Measurements from ENCODE around the gene ATAD2B. TPM values are rescaled to one million over a fixed set of nuclear protein-coding genes. Genes with fewer than 3 reads are reported as not detected.
"Not testable (repeated sequence)": the region's sequence is repeated elsewhere in the genome, so short reads cannot be mapped to it uniquely, and the experiment has no call there.

Gene ATAD2B
- total RNA-seq: 10 to 100 TPM; 11.9 to 12.3 TPM

DNA sequence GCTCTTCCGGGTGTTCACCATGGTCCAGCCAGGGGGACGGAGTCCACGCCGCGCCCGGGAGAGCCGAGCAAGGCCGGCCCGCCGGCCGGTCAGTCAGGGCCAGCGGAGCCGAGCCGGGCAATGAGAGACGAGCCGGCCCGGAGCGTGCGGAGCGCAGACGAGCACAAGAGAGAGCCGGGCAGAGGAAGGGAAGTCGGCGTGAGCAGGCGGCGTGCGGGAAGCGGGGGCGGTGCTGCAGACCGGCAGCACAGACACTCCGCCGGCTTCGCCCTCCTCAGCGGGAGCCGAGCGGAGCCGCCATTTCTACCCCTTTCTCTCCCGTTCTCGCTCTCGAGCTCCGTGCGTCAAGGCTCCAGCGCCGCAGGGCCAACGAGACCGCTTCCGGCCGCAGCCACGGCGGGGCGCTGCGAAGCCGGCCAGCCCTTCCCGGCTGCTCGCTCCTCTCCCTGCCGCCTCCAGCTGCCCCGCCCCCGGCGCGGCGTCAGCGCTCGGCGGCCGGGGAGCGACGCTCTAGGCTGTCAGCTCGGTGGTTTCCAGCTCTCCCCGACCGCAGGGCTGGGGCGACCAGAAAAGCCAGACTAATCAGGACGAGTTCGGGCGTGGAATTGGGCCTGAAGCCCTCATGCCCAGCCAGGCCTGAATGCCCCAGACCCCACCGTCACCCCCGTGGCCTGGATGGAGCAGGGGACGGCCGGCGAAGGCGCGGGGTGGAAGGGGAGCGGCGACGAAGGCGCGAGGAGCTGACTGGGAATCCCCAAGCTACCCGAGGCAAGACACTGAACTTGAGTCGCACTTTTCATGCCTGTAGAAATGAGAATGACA, at the start of gene ATAD2B:
Gene ATAD2B (minus strand): TSS at position 374 of the 822 bp plus-strand sequence. CDS start 353 bp downstream, at position 21.
- peak; percentile 98 for DNase-seq
- Mint-ChIP-seq H3K4me3 (peak within 1 kb of the TSS; percentile 98), H3K4me1 (peaks cover 39% of the 10 kb centered on the region), H3K27ac (peak within 1 kb of the TSS; percentile 100), H3K27me3 (no peaks in the 10 kb centered on the region), H3K9me3 (no peaks in the 10 kb centered on the region), H3K36me3 (peaks cover 8% of the 10 kb centered on the region)

DNA sequence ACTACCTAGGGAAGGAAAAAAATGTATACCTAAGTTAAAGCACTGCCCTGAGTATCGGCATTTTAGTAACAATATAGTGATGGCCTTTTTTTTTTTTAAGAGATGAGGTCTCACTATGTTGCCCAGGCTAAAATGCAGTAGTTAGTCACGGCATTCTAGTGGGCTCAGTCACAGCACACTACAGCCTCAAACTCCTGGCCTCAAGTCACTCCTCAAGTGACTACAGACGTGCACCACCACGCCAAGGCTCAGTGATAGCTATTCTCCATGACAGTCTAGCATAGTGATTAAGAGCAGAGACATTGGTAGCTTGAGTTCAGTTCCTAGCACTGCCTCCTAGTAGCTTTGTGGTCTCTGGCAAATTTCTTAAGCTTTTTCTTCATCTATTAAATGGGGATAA, 40.9 kb upstream of the ATAD2B start:
- Mint-ChIP-seq H3K9me3 (no peaks in the 10 kb centered on the region), H3K4me3 (no peak overlapping the region), H3K27ac (no peak overlapping the region), H3K27me3 (no peaks in the 10 kb centered on the region), H3K4me1 (peaks cover 5% of the 10 kb centered on the region), H3K36me3 (peaks cover 5% of the 10 kb centered on the region)
- DNase-seq: no peak

- H3K4me1 Mint-ChIP-seq: peaks cover 6% of the 10 kb centered on the region
- DNase-seq: no peak
- H3K27me3 Mint-ChIP-seq: no peaks in the 10 kb centered on the region
- no peak overlapping the region for H3K27ac Mint-ChIP-seq
- no peaks in the 10 kb centered on the region for H3K36me3 Mint-ChIP-seq
- no peaks in the 10 kb centered on the region for H3K9me3 Mint-ChIP-seq
- H3K4me3 Mint-ChIP-seq: no peak overlapping the region
Observed at GRCh38 chr2:23954325-23955014, 27.5 kb upstream of the ATAD2B start.

DNA sequence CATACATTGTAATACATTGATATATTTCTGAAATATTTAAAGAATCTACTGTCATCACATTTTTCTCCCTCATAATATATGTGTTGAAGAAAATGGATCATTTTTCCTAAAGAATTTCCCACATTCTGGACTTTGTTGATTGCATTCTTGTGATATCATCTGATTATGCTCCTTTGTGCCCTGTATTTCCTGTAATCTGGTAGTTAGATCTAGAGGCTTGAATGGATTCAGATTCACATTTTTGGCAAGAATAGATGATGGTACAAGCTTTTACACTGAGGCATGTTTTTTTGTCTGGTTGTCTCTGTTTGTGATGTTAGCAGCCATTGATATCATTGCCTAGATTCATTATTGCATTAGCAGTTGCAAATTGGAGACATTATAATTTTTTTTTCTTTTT, 26.7 kb upstream of the ATAD2B start:
- no peaks in the 10 kb centered on the region for H3K36me3 Mint-ChIP-seq
- no peak for DNase-seq
- no peaks in the 10 kb centered on the region for H3K9me3 Mint-ChIP-seq
- H3K27me3 Mint-ChIP-seq: no peaks in the 10 kb centered on the region
- H3K27ac Mint-ChIP-seq: no peak overlapping the region
- peaks cover 6% of the 10 kb centered on the region for H3K4me1 Mint-ChIP-seq
- no peak overlapping the region for H3K4me3 Mint-ChIP-seq

GRCh38 chr2:23952558-23952957, 25.6 kb upstream of the ATAD2B start:
- not testable (repeated sequence) for DNase-seq, H3K27ac Mint-ChIP-seq, H3K36me3 Mint-ChIP-seq, H3K4me1 Mint-ChIP-seq, H3K27me3 Mint-ChIP-seq, H3K4me3 Mint-ChIP-seq, H3K9me3 Mint-ChIP-seq

- H3K4me1 Mint-ChIP-seq: peaks cover 14% of the 10 kb centered on the region
- no peak for DNase-seq
- no peak overlapping the region for H3K27ac Mint-ChIP-seq
- no peaks in the 10 kb centered on the region for H3K27me3 Mint-ChIP-seq
- no peaks in the 10 kb centered on the region for H3K9me3 Mint-ChIP-seq
- peaks cover 8% of the 10 kb centered on the region for H3K36me3 Mint-ChIP-seq
- no peak overlapping the region for H3K4me3 Mint-ChIP-seq
Observed at GRCh38 chr2:23947350-23947749, 20.4 kb upstream of the ATAD2B start.

GRCh38 chr2:23944976-23945375, 18.1 kb upstream of the ATAD2B start:
- no peak overlapping the region for H3K4me3 Mint-ChIP-seq
- DNase-seq: no peak
- no peaks in the 10 kb centered on the region for H3K9me3 Mint-ChIP-seq
- H3K27ac Mint-ChIP-seq: no peak overlapping the region
- peaks cover 23% of the 10 kb centered on the region for H3K4me1 Mint-ChIP-seq
- no peaks in the 10 kb centered on the region for H3K27me3 Mint-ChIP-seq
- H3K36me3 Mint-ChIP-seq: peaks cover 10% of the 10 kb centered on the region

DNA sequence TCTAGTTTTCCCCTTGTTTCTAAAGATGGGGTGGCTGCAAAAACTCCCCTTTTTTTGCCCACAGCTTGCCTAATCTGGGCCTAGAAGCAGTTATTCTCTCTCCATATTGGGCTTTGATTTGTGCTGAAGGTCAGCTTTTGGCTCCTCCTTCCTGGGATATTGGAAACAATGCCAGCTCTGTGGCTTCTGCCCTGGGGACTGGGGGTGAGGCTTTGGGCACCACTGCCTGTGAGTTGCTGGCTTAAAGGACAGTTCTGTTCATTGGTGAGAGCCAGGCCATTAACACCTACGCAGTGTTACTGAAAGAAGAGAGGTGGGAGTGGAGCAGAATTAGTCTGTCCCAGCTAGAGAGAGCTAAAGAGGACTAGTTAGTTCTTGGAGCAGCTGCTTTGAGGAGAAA, 17.6 kb upstream of the ATAD2B start:
- peaks cover 10% of the 10 kb centered on the region for H3K36me3 Mint-ChIP-seq
- H3K9me3 Mint-ChIP-seq: no peaks in the 10 kb centered on the region
- no peak overlapping the region for H3K27ac Mint-ChIP-seq
- H3K4me1 Mint-ChIP-seq: peaks cover 23% of the 10 kb centered on the region
- no peak overlapping the region for H3K4me3 Mint-ChIP-seq
- DNase-seq: no peak
- no peaks in the 10 kb centered on the region for H3K27me3 Mint-ChIP-seq

DNA sequence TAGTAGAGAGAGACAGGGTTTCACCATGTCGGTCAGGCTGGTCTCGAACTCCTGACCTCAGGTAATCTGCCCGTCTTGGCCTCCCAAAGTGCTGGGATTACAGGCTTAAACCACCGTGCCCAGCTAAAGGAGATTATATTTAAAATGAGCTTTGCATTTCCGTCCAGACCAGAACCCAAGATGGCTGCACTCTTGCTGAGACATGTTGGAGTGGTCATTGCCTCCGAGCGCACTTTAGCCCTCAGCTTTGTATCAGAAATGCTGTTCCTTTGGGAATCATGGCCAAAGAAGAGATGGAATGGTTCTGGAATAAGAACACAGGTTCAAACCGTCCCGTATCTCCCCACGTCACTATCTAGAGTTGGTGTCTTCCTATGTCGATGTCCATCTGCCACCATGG, 16.7 kb upstream of the ATAD2B start:
- no peak for DNase-seq
- Mint-ChIP-seq H3K9me3 (no peaks in the 10 kb centered on the region), H3K27ac (no peak overlapping the region), H3K27me3 (peaks cover 8% of the 10 kb centered on the region), H3K4me3 (no peak overlapping the region), H3K4me1 (peaks cover 27% of the 10 kb centered on the region), H3K36me3 (peaks cover 10% of the 10 kb centered on the region)

DNA sequence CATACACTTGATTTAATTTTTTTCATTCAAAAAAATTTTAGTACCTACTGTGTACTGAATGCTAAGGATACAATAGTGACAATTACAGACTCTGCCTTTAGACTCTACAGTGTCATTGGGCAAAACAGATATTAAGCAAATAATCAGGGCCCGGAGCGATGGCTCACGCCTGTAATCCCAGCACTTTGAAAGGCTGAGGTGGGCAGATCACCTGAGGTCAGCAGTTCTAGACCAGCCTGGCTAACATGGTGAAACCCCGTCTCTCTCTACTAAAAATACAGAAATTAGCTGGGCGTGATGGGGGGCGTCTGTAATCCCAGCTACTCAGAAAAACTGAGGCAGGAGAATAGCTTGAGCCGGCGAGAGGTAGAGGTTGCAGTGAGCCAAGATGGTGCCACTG, 14.7 kb upstream of the ATAD2B start:
- peaks cover 10% of the 10 kb centered on the region for H3K36me3 Mint-ChIP-seq

GRCh38 chr2:23940718-23941620, 14.0 kb upstream of the ATAD2B start:
- no peak for DNase-seq
- peaks cover 24% of the 10 kb centered on the region for H3K4me1 Mint-ChIP-seq
- H3K27ac Mint-ChIP-seq: peak overlapping the region; percentile 58
- peak overlapping the region; percentile 87 for H3K4me3 Mint-ChIP-seq
- peaks cover 10% of the 10 kb centered on the region for H3K36me3 Mint-ChIP-seq
- peaks cover 10% of the 10 kb centered on the region for H3K27me3 Mint-ChIP-seq
- no peaks in the 10 kb centered on the region for H3K9me3 Mint-ChIP-seq

More for the DNA sequence above, 14.7 kb upstream of the ATAD2B start:
- peak overlapping the region; percentile 43 for H3K4me3 Mint-ChIP-seq
- H3K27ac Mint-ChIP-seq: no peak overlapping the region
- H3K27me3 Mint-ChIP-seq: peaks cover 10% of the 10 kb centered on the region
- H3K4me1 Mint-ChIP-seq: peaks cover 24% of the 10 kb centered on the region
- H3K9me3 Mint-ChIP-seq: no peaks in the 10 kb centered on the region
- DNase-seq: no peak

- Mint-ChIP-seq H3K27me3 (peaks cover 10% of the 10 kb centered on the region), H3K9me3 (no peaks in the 10 kb centered on the region), H3K36me3 (peaks cover 10% of the 10 kb centered on the region), H3K4me3 (peak within 1 kb of the TSS; percentile 87), H3K27ac (peak within 1 kb of the TSS; percentile 89), H3K4me1 (peaks cover 24% of the 10 kb centered on the region)
- DNase-seq: peak; percentile 86
Observed at GRCh38 chr2:23939987-23940717, 13.2 kb upstream of the ATAD2B start, which contains the start of gene UBXN2A. Gene UBXN2A, plus strand, starts transcription at chr2:23940463. Its CDS starts 17,852 bp downstream, at chr2:23958315.

GRCh38 chr2:23934259-23934658, 7.3 kb upstream of the ATAD2B start:
- Mint-ChIP-seq H3K4me3 (no peak overlapping the region), H3K27ac (no peak overlapping the region), H3K27me3 (peaks cover 8% of the 10 kb centered on the region), H3K36me3 (no peaks in the 10 kb centered on the region), H3K9me3 (no peaks in the 10 kb centered on the region), H3K4me1 (peaks cover 2% of the 10 kb centered on the region)
- no peak for DNase-seq

- peak overlapping the region; percentile 100 for H3K27ac Mint-ChIP-seq
- no peaks in the 10 kb centered on the region for H3K27me3 Mint-ChIP-seq
- no peaks in the 10 kb centered on the region for H3K9me3 Mint-ChIP-seq
- H3K36me3 Mint-ChIP-seq: peaks cover 8% of the 10 kb centered on the region
- DNase-seq: peak; percentile 52
- H3K4me3 Mint-ChIP-seq: peak overlapping the region; percentile 98
- H3K4me1 Mint-ChIP-seq: peaks cover 45% of the 10 kb centered on the region
Observed at GRCh38 chr2:23926290-23926749, 603 bp downstream of the ATAD2B start.
